T1000 (cell line): Measurements from ENCODE around the gene TSC22D2.

Source experiments
- DNase-seq: peaks from one replicate; lab custom pipeline; 2025; ENCODE audit warnings: mixed read lengths; lab: John Stamatoyannopoulos, UW

The TSC22D2 gene

DNA sequence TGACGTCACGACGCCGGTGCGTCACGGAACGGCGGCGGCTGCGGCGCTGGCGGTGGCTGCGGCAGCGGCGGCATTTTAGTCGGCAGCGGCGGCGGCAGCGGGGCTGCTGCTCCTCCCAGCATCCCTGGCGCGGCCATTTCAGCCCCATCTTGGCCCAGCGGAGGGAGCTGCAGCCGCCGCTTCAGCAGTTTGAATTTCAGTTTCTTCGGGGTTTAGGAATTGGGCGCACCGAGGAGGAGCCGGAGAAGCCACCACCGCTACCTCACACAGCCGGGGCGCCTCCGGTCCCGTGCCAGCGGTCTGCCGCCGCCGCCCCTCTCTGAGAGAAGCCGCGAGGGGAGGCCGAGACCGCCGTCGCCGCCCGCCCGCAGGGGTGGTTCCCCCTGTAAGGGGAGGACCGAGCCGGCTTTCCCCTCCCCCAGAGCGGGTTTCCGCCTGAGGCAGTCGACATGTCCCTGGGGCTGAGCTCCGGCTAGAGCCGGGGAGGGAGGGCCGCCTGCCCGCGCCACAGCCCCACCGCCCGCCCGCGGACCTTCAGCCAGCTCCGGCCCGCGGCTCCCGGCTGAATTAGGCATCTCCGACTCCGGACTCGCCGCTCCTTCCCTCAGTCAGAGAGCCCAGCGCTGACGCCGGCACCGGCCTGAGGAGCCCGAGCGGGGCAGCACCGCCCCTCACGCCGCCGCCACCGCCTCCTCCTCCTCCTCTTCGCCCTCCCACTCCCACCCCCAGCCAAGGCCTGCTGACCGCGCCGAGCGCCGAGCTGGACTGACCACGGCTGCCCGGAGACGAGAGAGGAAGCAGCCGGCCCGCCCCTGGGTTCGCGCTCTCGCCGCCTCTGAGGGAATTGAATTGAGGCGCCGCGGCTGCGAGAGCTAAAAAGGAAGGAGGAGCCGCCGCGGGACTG lies at the start of gene TSC22D2:
Gene TSC22D2, plus strand, starts transcription at position 78 of the 904 bp plus-strand sequence. CDS start 1,053 bp downstream, outside the sequence.
- peak; percentile 93 for DNase-seq

DNA sequence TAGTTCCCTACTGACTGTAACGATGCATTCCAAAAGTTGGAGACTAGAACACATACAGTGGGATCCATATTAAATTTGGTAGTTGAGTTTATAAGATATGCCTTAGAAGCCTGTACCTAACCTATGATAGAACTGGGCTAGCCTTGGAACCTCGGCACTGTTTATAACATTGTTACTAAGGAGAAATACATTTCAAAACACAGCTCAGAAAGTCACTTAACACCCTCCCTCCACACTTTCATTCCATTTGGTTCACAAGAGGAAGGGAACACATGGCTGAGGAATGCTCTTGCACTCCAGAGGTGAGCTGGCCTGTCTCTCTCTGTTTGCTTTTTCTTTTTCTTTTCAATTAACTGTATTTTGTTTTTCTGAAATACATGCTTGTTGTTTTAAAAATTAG lies 48.7 kb upstream of the TSC22D2 start:
- no peak for DNase-seq

DNA sequence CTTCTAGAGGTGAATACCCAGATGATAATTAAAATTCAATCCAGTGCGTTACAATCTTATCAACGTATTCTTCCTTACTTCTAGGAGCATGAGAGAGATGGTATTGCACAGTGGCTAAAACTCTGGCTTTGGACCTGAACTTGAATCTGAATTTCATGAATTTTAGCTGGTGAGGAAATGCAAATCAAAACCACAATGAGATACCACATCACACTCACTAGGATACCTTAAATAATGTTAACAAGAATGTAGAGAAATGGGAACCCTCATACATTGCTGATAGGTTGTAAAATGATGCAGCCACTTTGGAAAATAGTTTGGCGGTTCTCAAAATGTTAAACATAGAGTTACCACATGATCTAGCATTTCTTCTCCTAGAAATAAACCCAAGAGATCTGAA lies 47.1 kb upstream of the TSC22D2 start:
- DNase-seq, result no peak

DNA sequence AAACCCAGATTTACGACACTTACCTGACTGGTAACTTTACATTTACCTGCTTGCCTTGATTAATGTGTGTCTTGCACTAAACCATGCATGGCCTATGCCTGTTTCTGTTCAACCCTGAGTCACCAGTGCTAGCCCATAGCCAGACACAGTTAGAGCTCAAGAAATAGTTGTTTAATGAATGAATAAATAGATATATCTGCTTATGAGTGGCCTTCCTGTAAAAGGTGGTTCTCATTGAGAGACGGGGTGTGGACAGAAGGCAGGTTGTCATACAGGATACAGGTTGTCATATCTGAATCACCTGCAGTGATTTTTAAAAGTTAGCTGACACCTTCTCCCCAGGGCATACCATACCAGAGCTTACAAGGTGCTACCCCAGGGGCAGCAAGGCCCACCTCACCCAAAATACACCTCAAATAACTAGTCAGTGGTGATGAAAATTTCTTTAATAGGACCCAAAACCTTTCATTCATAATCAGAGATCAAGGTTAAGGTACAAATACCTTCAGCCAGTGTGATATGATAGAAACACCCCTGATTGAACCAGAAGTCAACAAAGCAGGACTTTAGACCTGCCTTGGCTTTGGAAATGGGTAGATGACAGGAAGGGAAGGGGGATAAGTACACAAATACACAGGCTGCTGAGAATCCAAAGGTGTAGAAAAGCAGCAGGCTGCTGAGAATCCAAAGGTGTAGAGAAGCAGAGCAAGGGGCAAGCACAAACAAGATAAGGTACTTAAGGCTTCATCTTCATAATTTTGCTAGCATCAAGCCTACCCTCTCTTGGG lies 45.4 kb upstream of the TSC22D2 start:
- no peak for DNase-seq

DNA sequence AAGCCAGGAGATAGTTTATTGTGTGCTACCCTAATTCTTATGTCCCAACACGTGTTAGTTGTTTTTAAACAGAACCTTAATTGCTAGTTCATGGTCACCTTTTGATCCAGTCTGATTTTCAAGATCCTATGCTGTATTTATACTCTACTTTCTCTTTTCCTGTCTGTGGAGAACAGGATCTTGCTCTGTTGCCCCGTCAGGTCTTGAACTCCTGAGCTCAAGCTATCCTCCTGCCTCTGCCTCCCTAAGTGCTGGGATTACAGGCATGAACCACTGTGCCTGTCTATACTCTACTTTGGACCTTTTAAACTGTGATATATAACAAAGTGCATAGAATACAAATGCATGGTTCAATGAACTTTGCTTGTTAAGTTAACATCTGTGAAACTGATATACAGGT lies 44.7 kb upstream of the TSC22D2 start:
- DNase-seq, result no peak

DNA sequence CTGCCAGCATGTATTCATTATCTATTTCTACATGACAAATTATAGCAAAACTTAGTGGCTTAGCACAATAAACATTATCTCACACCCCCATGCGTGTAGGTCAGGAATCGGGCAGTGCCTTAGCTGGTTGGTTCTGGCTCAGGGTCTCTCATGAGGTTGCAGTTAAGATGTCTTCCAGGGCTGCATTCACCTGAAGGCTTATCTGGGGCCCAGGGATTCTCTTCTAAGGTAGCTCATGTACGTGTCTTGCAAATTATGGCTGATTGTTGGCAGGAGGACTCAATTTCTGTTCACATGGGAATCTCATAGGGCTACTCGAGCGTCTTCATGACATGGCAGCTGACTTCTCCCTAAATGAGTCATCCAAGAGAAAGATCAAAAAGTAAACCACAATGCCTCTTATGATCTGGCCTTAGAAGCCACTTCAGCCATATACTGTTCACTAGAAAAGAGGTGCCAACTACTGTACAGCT lies 42.9 kb upstream of the TSC22D2 start:
- no peak for DNase-seq

DNA sequence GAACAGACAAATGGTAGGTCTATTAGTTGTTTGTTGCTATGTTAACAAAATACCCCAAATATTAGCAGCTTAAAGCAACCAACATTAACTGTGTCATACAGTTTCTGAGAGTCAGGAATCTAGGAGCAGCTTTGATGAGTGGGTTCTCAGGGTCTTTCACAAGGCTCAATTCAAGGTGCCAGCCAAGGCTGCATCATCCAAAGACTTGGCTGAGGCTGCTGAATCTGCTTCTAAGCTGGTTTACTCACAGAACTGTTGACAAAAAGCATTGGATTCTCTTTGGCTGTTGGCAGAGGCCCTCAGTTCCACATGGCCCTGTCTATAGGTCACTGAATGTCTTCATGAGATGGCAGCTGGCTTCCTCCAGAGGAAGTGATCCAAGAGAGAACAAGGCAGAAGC lies 40.3 kb upstream of the TSC22D2 start:
- DNase-seq, result no peak

DNA sequence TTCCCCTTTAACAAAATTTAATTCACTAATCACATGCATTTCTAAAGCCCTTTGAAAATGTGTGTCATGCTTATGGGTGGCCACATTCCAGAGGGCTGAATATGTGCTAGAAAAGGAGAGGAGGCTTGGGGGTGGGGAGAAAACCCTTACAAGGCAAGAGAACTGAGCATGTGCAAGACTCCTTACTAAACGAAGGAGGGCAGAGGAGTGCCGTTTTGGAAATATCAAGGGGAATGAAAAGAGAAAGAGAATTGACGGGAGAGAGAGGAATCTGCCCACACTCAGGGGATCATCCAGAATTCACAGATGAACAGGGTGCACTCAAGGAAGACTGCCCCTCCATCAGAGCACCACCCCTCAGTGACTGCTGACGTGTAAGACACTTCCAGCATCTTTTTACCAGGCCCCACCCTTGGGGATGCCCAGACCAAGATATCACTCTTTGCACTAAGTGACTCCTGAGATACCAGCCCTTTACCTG lies 37.9 kb upstream of the TSC22D2 start:
- peak; percentile 76 for DNase-seq

DNA sequence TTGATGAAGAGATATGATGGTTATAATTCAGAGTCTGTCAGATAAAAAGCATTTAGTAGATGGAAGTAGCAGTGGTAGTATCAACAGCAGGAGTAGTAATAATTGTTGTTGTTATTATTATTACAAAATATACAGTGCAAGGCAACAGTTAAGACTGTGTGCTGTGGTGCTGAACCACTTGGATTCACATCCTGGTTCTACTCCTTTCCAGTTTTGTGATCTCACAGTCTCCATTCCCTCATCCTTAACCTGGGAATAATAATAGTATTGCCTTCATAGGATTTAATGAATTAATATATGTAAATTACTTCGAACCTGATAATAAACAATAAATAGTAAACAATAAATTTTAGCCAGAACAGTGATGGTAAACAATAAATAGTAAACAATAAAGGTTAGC lies 37.1 kb upstream of the TSC22D2 start:
- no peak for DNase-seq

DNA sequence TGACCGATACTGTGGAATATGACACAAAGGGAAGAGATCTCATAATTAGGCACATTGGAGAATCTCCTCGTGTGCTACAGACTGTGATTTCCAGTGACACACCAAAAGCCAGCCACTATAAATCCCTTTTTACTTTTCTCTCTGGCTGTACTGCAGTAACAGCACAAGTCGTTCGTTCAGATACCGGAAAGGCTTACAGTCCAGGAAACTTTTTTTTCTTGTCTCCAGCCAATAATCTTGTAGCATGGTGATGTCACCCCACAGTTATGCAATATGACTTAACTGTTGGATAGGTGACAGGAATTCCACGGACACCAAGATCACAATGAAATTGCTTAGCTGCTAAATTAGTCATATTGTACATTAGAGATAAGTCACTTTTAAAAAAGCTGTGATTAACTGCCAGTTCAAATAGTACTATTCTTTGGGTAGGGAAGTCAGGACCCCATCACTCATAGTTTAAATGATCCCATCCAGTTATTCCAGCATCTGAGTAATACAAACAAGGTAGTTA lies 36.3 kb upstream of the TSC22D2 start:
- peak; percentile 58 for DNase-seq

DNA sequence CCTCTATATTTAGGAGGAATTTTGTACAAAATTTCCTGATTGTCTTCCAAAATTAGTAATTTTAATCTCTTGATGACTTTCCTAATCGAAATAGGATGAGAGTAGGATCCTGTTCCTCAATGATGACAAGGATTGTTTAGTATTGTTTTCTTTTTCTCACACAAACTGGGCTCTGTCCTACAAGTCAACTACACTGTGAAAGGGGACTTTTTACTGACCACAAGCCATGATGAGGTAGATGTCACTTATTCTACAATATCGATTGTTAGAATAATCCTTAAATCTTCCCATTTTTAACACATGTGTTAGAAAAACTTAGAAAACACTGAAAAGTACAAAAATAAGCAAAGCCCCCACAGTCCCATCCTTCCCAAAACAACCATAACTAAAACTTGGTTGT lies 35.8 kb upstream of the TSC22D2 start:
- no peak for DNase-seq

DNA sequence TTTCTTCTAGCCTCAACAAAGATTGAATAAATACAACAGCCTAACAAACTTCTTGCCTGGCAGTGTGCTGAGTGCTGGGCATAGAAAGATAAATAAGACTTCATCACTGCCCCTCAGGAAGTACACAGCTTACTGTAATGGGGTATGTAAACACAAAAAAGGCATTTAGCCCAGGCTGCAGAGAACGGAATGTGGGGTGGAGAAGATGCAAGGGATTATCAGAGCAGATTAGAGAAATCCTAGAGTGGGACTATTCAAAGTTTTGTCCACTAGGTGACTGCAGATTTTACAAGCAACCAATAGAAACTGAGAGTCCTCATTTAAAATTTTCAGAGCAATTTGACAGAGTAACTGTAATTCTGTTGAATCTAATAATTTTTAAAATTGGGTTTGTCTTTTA lies 35.4 kb upstream of the TSC22D2 start:
- no peak for DNase-seq

DNA sequence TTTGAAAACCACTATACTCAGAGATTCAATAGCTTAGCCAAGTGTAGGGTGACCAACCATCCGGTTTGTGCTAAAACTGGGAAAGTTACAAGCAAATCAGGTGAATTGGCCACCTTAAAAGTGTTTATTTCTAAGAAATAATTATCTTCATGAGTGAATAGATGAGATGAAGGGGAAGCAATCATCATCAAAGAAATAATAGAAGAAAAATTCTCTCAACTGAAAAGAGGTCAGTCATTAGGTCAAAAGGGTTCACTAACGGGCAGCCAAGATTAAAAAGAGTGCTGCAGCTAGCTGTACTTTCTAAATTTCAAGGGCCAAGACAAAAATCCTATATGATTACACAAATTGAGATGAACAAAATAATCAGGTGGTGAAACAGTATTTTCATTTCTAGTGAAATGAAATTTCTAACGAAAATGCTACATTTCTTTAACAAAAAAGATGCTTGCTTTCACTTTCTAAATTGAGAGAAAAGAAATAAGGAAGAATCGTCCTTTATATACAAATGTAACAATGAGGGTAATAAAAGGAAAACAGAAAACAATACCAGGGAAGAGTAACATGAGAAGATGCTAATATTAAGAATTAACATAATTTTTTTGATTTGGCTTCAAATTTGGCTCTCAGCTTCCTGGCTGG lies 34.7 kb upstream of the TSC22D2 start:
- DNase-seq, result no peak

DNA sequence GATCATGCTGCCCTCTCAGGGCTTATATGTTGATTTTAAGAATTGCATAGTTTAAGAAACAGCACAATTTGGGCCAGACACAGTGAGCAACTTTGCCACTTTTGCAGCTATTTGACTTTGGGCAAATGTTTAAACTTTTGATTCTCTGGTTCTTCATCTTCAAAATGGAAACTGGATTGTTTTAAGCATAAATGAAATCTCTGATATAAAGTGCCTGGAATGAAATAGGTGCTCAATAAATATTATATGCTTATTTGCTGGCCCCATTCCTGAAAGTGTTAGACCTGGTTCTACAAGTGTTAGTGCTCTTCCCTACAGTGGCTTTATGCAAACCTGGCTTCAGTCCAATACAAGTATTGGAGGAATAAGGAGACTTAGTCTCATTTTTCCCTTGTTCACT lies 33.1 kb upstream of the TSC22D2 start:
- DNase-seq, result no peak

DNA sequence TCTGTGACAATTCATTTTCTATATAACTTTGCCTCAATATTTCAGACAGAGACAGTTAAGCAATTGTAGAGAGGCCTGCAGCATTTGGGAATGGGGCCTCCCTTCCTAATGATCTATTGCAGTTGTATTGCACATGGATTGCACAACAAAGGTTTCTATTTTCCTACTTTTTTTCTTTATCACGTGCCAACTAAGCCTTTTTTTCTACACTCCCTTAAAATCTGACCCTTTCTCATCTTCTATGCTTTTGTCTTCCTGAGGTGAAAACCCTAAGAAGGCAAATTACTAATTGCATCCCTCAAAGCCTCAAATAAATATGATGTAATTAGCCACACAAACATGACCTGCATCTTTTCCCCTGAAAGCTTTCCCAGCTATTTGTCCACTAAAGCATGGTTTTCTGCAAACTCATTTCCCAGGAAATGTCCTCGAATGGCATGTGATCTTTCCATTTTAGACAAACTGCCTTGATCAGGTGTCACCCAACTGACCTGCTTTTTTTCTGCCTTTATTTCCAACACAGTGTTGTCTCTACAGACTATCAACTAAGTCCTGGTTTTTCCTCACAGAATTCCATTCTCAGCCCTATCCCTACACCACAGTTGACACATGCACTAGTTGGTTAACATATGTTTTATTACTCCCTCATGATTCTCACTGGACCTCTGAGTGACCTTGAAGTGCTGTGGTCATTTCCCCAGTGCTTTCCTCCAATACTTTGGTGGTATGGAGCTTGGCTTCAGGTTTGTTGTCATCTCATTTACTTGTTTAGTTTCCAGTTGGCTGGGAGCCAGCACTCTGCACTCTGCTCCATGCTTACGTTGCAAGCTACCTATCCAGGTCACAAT lies 31.9 kb upstream of the TSC22D2 start:
- no peak for DNase-seq

DNA sequence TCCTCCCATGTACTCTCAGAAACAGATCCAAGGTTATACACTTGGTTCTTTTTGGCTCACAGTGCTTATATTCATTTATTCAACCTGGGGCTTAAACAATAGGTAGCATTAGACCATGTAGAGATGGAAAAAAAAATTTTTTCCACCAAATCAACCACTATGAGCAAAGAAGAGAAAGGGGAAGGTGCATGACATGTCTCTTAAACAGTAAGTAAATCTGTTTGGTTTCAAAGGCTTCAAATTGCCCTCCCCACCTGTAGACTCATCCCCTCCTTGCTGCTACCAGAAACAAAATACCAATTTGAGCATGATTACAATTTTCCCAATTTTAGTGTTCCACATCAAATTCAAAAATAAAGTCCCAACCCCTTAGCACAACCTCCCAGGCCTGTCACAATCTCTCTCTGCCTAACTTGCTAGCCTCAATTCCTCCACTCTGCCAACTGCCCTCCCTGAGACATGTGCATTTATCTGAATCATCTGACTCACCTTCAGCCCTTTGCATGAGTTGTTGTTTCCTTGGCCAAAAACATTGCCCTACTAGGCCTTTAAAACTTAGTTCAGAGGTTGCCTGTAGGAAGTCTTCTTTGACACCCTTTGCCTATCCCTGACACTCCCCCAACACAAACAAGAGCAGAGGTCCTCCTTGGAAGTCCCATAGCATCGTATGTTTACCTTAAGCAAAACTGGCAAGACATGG lies 30.3 kb upstream of the TSC22D2 start:
- no peak for DNase-seq

DNA sequence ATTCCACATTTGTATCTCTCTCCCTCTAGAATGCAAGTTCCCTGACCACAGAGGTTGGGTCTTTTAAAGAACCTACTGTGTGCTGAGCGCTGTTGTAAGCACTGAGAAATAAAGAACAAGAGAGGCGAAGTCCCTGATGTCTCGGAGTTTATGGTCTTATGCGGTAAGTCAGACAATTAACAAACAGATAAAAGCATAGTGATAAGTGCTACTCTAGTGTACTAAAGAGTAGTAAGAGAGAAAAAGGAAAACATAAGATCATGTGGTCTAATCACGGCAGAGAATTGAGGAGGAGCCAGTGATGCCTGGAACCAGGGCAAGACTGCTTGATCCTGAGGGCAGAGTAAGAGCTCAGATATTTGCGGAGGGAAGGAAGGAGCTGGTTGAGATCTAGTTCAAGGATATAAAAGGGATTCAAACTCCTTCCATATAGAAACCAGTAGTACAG lies 29.8 kb upstream of the TSC22D2 start:
- DNase-seq, result no peak

DNA sequence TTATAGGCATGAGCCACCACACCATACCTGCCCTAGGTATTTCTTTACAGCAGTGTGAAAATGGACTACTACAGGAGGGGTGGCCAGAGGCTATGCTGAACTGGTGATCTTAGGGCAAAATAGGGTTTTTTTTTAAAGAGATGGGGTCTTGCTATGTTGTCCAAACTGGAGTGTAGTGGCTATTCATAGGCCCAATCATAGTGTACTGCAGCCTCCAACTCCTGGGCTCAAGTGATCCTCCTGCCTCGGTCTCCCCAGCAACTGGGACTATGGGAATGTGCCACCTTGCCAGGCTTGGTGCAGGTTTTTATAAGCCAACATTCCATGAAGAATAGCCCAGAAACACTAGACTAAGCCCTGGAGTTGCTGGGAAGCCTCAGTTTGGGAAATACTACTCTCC lies 28.6 kb upstream of the TSC22D2 start:
- DNase-seq, result no peak

DNA sequence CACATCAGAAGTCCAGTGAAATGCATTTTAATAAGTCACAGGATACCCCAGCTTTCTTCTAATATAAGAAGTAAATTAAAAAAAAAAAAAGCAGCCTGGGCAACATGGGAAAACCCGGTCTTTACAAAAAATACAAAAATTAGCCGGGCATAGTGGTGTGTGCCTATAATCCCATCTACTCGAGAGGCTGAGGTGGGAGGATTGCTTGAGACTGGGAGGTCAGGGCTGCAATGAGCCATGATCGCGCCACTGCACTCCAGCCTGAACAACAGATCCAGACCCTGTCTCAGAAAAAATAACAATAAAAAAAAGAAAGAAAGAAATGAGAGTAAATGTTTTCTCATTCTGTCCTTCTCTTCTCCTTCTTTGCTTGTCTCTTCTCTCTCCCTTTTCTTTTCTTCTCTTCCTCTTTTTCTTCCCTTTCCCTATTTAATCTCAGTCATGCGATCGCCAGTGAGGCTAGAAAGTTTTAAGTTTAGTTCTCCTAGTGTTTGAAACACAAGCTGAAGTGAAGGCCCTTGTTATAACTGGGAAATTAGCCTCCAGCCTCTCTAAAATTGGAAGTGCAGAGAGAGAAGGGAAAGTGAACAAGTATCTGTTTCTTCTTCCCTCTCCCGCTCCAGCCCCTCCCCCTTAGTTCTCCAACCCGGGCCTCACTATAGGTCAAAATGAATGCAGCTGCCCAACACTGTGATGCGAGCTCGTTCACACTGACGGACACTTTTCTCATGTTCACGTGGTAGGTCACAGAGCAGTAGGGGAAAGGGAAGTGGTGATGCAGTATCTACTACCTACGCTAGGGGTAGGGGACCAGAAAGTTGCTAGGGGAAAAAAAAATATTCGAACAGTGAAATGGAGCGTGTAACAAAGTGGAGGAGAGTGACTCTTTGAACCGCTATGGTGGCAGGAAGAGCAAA lies 23.5 kb upstream of the TSC22D2 start:
- no peak for DNase-seq
